ENCODE measurements around the gene PPP4R3A. TPM values are rescaled to one million over a fixed set of nuclear protein-coding genes. Genes with fewer than 3 reads are reported as not detected.
"Not testable (repeated sequence)": the region's sequence is repeated elsewhere in the genome, so short reads cannot be mapped to it uniquely, and the experiment has no call there.

PPP4R3A gene
- polyA plus RNA-seq, 2 donors: 36.8 to 57.8 TPM

DNA sequence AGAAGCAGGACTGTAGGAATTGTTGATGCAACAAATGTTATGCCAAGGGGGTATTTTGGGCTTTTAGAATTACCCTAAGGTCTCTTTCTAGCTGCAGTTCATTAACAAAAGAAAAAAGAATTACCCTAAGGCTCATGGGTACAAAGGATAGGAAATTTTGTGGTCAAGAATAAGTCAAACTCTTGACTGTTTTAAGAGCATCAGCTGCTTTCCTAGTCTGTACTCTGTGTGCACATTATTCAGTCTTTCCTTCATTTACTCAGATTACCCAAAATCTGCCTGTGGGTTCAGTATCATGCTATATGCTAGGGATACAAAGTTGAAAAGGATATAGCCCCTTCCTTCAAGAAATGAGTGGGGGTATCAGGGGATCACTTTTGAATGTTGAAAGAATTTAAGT, 56.0 kb downstream of the PPP4R3A start:
- Histone ChIP-seq H3K4me3 (ENCODE audit: low read depth in 1 of 2, low read length in 2 of 2) (no peak overlapping the region), H3K27me3 (ENCODE audit: control insufficient read depth in 1 of 2, insufficient read depth in 2 of 2, low read length in 2 of 2) (no peaks in the 10 kb centered on the region), H3K36me3 (ENCODE audit: control insufficient read depth in 2 of 2, insufficient read depth in 2 of 2, low read length in 1 of 2) (peaks cover 2 to 4% of the 10 kb centered on the region in 2 donors), H3K27ac (ENCODE audit: low read depth in 2 of 2, low read length in 1 of 2) (no peak overlapping the region), H3K4me1 (ENCODE audit: control insufficient read depth in 2 of 2, insufficient read depth in 2 of 2, low read length in 1 of 2) (no peaks in the 10 kb centered on the region), H3K9me3 (ENCODE audit: control insufficient read depth in 2 of 2, insufficient read depth in 1 of 2, low read depth in 1 of 2, low read length in 1 of 2) (no peaks in the 10 kb centered on the region)

DNA sequence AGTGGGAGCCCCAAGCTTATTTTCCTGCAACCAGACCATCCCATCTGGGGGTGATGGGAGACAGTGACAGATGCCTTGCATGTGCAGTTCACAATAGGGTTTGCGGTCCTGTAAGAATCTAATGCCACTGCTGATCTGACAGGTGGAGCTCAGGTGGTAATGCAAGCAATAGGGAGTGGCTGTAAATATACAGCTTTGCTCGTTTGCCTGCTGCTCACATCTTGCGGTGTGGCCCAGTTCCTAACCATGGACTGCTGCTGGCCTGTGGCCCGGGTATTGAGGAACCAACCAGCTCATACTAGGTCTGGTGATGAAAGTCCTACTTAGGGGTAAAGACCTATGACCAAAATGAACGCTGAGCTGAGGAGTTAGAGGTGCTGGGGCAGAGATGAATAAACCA, 56.4 kb downstream of the PPP4R3A start:
- Histone ChIP-seq H3K4me1 (ENCODE audit: control insufficient read depth in 2 of 2, insufficient read depth in 2 of 2, low read length in 1 of 2) (no peaks in the 10 kb centered on the region), H3K4me3 (ENCODE audit: low read depth in 1 of 2, low read length in 2 of 2) (no peak overlapping the region), H3K27me3 (ENCODE audit: control insufficient read depth in 1 of 2, insufficient read depth in 2 of 2, low read length in 2 of 2) (no peaks in the 10 kb centered on the region), H3K36me3 (ENCODE audit: control insufficient read depth in 2 of 2, insufficient read depth in 2 of 2, low read length in 1 of 2) (peaks cover 2 to 4% of the 10 kb centered on the region in 2 donors), H3K27ac (ENCODE audit: low read depth in 2 of 2, low read length in 1 of 2) (no peak overlapping the region), H3K9me3 (ENCODE audit: control insufficient read depth in 2 of 2, insufficient read depth in 1 of 2, low read depth in 1 of 2, low read length in 1 of 2) (no peaks in the 10 kb centered on the region)
- WGBS, 2 donors: 79 to 83% methylated on average over 5 of the region's 5 CpGs

DNA sequence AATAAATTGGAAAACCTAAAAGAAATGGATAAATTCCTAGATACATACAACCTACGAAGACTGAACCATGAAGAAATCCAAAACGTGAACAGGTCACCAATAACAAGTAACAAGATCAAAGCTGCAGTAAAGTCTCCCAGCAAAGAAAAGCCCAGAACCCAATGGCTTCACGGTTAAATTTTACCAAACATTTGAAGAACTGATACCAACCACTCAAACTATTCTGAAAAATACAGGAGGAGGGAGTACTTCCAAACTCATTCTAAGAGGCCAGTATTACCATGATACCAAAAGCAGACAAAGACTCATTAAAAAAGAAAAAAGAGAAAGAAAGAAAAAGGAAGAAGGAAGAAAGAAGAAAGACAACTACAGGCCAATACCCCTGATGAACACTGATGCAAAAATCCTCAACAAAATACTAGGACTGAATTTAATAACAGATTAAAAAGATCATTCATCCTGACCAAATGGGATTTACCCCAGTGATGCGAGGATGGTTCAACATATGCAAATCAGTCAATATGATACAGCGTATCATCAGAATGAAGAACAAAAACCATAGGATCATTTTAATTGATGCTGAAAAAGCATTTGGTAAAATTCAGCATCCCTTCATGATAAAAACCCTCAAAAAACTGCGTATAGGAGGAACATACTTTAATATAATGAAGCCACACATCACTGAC, 65.6 kb downstream of the PPP4R3A start:
- Histone ChIP-seq H3K4me3 (ENCODE audit: low read depth in 1 of 2, low read length in 2 of 2) (no peak overlapping the region), H3K9me3 (ENCODE audit: control insufficient read depth in 2 of 2, insufficient read depth in 1 of 2, low read depth in 1 of 2, low read length in 1 of 2) (no peaks in the 10 kb centered on the region), H3K4me1 (ENCODE audit: control insufficient read depth in 2 of 2, insufficient read depth in 2 of 2, low read length in 1 of 2) (no peaks in the 10 kb centered on the region), H3K27ac (ENCODE audit: low read depth in 2 of 2, low read length in 1 of 2) (no peak overlapping the region), H3K27me3 (ENCODE audit: control insufficient read depth in 1 of 2, insufficient read depth in 2 of 2, low read length in 2 of 2) (no peaks in the 10 kb centered on the region), H3K36me3 (ENCODE audit: control insufficient read depth in 2 of 2, insufficient read depth in 2 of 2, low read length in 1 of 2) (no peaks in the 10 kb centered on the region)
- 83 to 84% methylated on average over 6 of the region's 6 CpGs for WGBS, 2 donors

DNA sequence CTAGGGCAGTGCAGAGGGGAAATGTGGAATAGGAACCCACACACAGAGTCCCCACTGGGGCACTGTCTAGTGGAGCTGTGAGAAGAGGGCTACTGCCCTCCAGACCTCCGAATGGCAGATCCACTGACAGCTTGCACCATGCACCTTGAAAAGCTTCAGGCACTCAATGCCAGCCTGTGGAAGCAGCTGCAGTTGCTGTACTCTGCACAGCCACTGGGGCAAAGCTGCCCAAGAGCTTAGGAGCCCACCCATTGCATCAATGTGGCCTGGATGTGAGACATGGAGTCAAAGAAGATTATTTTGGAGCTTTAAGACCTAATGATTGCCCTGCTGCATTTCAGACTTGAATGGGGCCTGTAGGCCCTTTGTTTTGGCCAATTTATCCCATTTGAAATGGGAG, 70.8 kb downstream of the PPP4R3A start:
- Histone ChIP-seq H3K27ac (ENCODE audit: low read depth in 2 of 2, low read length in 1 of 2) (no peak overlapping the region), H3K36me3 (ENCODE audit: control insufficient read depth in 2 of 2, insufficient read depth in 2 of 2, low read length in 1 of 2) (no peaks in the 10 kb centered on the region), H3K9me3 (ENCODE audit: control insufficient read depth in 2 of 2, insufficient read depth in 1 of 2, low read depth in 1 of 2, low read length in 1 of 2) (peaks cover 0 to 7% of the 10 kb centered on the region in 2 donors), H3K4me1 (ENCODE audit: control insufficient read depth in 2 of 2, insufficient read depth in 2 of 2, low read length in 1 of 2) (no peaks in the 10 kb centered on the region), H3K4me3 (ENCODE audit: low read depth in 1 of 2, low read length in 2 of 2) (no peak overlapping the region), H3K27me3 (ENCODE audit: control insufficient read depth in 1 of 2, insufficient read depth in 2 of 2, low read length in 2 of 2) (no peaks in the 10 kb centered on the region)
- WGBS, 2 donors: 88 to 94% methylated on average over 1 of the region's 1 CpG

DNA sequence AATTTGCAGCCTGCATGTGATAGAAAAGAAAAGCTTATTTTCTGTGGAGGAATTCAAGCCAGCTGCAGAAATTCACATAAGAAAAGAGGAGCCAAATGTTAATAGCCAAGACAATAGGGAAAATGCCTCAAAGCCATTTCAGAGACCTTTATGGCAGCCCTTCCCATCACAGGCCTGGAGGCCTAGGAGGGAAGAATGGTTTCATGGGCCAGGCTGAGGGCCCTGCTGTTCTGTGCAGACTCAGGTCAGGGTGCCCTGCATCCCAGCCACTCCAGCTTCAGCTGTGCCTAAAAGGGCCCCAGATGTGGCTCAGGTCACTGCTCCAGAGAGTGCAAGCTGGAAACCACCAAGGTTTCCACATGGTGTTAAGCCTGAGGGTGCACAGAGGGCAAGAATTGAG, 71.3 kb downstream of the PPP4R3A start:
- Histone ChIP-seq H3K4me1 (ENCODE audit: control insufficient read depth in 2 of 2, insufficient read depth in 2 of 2, low read length in 1 of 2) (no peaks in the 10 kb centered on the region), H3K27me3 (ENCODE audit: control insufficient read depth in 1 of 2, insufficient read depth in 2 of 2, low read length in 2 of 2) (no peaks in the 10 kb centered on the region), H3K4me3 (ENCODE audit: low read depth in 1 of 2, low read length in 2 of 2) (no peak overlapping the region), H3K9me3 (ENCODE audit: control insufficient read depth in 2 of 2, insufficient read depth in 1 of 2, low read depth in 1 of 2, low read length in 1 of 2) (peaks cover 0 to 7% of the 10 kb centered on the region in 2 donors), H3K27ac (ENCODE audit: low read depth in 2 of 2, low read length in 1 of 2) (no peak overlapping the region), H3K36me3 (ENCODE audit: control insufficient read depth in 2 of 2, insufficient read depth in 2 of 2, low read length in 1 of 2) (no peaks in the 10 kb centered on the region)

DNA sequence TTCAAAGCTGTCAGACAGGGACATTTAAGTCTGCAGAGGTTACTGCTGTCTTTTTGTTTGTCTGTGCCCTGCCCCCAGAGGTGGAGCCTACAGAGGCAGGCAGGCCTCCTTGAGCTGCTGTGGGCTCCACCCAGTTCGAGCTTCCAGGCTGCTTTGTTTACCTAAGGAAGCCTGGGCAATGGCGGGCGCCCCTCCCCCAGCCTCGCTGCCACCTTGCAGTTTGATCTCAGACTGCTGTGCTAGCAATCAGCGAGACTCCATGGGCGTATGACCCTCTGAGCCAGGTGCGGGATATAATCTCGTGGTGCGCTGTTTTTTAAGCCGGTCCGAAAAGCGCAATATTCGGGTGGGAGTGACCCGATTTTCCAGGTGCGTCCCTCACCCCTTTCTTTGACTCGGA, 73.8 kb downstream of the PPP4R3A start:
- not testable (repeated sequence) for H3K27me3 ChIP-seq (ENCODE audit: control insufficient read depth in 1 of 2, insufficient read depth in 2 of 2, low read length in 2 of 2); H3K4me1 ChIP-seq (ENCODE audit: control insufficient read depth in 2 of 2, insufficient read depth in 2 of 2, low read length in 1 of 2); H3K27ac ChIP-seq (ENCODE audit: low read depth in 2 of 2, low read length in 1 of 2); H3K9me3 ChIP-seq (ENCODE audit: control insufficient read depth in 2 of 2, insufficient read depth in 1 of 2, low read depth in 1 of 2, low read length in 1 of 2); H3K4me3 ChIP-seq (ENCODE audit: low read depth in 1 of 2, low read length in 2 of 2); H3K36me3 ChIP-seq (ENCODE audit: control insufficient read depth in 2 of 2, insufficient read depth in 2 of 2, low read length in 1 of 2)
- 77 to 84% methylated on average over 14 to 16 of the region's 16 CpGs for WGBS, 2 donors

DNA sequence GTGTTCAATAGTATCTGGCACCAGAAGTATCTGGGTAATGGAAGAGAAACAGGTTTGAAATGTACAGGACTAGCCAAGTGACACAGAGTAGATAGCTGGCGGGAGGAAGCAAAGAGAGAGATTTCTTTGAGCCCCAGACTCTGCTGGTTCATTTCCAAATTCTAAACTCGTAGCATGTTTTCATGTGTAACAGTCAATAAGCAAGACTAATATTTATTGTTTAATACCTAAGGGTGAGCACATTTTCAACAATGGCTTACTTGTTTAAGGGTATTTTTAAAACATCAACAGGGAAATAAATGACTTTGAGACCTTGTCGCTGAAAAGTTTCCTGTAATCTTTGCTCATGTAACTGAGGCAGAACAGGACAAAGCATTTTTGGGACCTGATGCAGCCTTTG, 80.7 kb downstream of the PPP4R3A start:
- WGBS, 2 donors: 69 to 76% methylated on average over 3 of the region's 3 CpGs
- Histone ChIP-seq H3K27me3 (ENCODE audit: control insufficient read depth in 1 of 2, insufficient read depth in 2 of 2, low read length in 2 of 2) (no peaks in the 10 kb centered on the region), H3K36me3 (ENCODE audit: control insufficient read depth in 2 of 2, insufficient read depth in 2 of 2, low read length in 1 of 2) (no peaks in the 10 kb centered on the region), H3K27ac (ENCODE audit: low read depth in 2 of 2, low read length in 1 of 2) (no peak overlapping the region), H3K9me3 (ENCODE audit: control insufficient read depth in 2 of 2, insufficient read depth in 1 of 2, low read depth in 1 of 2, low read length in 1 of 2) (no peaks in the 10 kb centered on the region), H3K4me3 (ENCODE audit: low read depth in 1 of 2, low read length in 2 of 2) (no peak overlapping the region), H3K4me1 (ENCODE audit: control insufficient read depth in 2 of 2, insufficient read depth in 2 of 2, low read length in 1 of 2) (peaks cover 0 to 3% of the 10 kb centered on the region in 2 donors)

DNA sequence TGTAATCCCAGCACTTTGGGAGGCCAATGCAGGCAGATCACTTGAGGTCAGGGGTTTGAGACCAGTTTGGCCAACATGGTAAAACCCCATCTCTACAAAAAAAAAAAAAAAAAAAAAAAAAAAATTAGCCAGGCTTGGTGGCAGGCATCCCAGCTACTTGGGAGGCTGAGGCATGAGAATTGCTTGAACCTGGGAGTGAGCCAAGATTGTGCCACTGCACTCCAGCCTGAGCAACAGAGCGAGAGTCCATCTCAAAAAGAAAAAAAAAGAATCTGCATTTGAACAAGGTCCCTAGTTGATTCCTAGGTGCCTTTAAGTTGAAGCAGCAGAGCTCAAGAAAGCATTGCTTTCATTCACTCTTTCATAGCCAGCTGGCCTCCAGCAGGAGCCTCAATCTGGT, 81.2 kb downstream of the PPP4R3A start:
- H3K36me3 ChIP-seq (ENCODE audit: control insufficient read depth in 2 of 2, insufficient read depth in 2 of 2, low read length in 1 of 2); H3K9me3 ChIP-seq (ENCODE audit: control insufficient read depth in 2 of 2, insufficient read depth in 1 of 2, low read depth in 1 of 2, low read length in 1 of 2); H3K27ac ChIP-seq (ENCODE audit: low read depth in 2 of 2, low read length in 1 of 2); H3K4me3 ChIP-seq (ENCODE audit: low read depth in 1 of 2, low read length in 2 of 2); H3K4me1 ChIP-seq (ENCODE audit: control insufficient read depth in 2 of 2, insufficient read depth in 2 of 2, low read length in 1 of 2); H3K27me3 ChIP-seq (ENCODE audit: control insufficient read depth in 1 of 2, insufficient read depth in 2 of 2, low read length in 2 of 2): not testable (repeated sequence)
- 73 to 75% methylated on average over 1 of the region's 1 CpG for WGBS, 2 donors

DNA sequence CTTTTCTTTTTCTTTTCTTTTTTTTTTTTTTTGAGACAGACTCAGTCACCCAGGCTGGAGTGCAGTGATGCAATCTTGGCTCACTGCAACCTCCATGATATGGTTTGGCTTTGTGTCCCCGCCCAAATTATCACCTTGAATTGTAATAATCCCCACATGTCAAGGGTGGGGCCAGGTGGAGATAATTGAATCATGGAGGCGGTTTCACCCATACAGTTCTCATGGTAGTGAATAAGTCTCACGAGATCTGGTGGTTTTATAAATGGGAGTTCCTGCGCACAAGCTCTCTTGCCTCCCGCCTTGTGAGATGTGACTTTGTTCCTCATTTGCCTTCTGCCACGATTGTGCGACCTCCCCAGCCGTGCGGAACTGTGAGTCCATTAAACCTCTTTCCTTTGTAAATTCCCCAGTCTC, 84.6 kb downstream of the PPP4R3A start:
- H3K9me3 ChIP-seq (ENCODE audit: control insufficient read depth in 2 of 2, insufficient read depth in 1 of 2, low read depth in 1 of 2, low read length in 1 of 2); H3K36me3 ChIP-seq (ENCODE audit: control insufficient read depth in 2 of 2, insufficient read depth in 2 of 2, low read length in 1 of 2); H3K4me3 ChIP-seq (ENCODE audit: low read depth in 1 of 2, low read length in 2 of 2); H3K27me3 ChIP-seq (ENCODE audit: control insufficient read depth in 1 of 2, insufficient read depth in 2 of 2, low read length in 2 of 2); H3K4me1 ChIP-seq (ENCODE audit: control insufficient read depth in 2 of 2, insufficient read depth in 2 of 2, low read length in 1 of 2): not testable (repeated sequence)
- 65 to 76% methylated on average over 9 of the region's 9 CpGs for WGBS, 2 donors
- peak overlapping the region in 1 of 2 donors; percentile 15 for H3K27ac ChIP-seq (ENCODE audit: low read depth in 2 of 2, low read length in 1 of 2)

DNA sequence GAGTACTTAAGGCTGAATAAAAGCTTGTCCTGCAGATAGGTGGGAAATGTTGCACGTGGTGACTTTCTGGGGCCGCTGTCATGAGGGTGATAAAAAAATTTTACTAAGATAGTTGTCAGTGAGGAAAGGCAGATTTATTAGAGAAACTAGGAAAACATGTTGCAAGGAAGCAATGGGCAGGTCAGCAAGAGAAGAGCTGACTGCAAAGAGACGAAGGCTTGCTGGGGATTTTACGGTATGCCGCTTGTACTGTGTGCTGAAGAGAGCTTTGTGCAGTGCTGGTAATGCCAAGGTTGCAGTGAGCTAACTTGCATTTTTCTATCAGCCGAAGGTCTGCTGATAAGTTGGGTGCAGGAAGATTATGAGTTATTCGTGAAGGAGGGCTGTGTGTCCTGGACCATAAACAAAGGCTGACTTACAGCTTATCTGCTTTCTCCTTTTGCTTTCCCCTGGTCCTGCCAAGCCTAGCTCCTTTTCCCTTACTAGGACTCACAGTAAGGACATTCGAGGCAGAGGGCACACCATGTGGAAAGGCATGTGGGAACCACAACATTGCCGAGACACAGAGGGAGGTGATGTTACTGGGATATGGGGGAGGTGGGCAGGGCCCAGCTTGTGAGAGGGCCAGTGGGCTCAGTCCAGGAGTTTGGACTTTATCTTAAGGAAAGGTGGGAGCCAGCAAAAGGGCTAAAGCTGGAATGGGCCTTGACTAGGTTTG, 85.1 kb downstream of the PPP4R3A start:
- WGBS, 2 donors: 79 to 81% methylated on average over 9 of the region's 9 CpGs
- Histone ChIP-seq H3K27me3 (ENCODE audit: control insufficient read depth in 1 of 2, insufficient read depth in 2 of 2, low read length in 2 of 2) (no peaks in the 10 kb centered on the region), H3K36me3 (ENCODE audit: control insufficient read depth in 2 of 2, insufficient read depth in 2 of 2, low read length in 1 of 2) (no peaks in the 10 kb centered on the region), H3K27ac (ENCODE audit: low read depth in 2 of 2, low read length in 1 of 2) (no peak overlapping the region), H3K4me1 (ENCODE audit: control insufficient read depth in 2 of 2, insufficient read depth in 2 of 2, low read length in 1 of 2) (peaks cover 0 to 3% of the 10 kb centered on the region in 2 donors), H3K9me3 (ENCODE audit: control insufficient read depth in 2 of 2, insufficient read depth in 1 of 2, low read depth in 1 of 2, low read length in 1 of 2) (no peaks in the 10 kb centered on the region), H3K4me3 (ENCODE audit: low read depth in 1 of 2, low read length in 2 of 2) (no peak overlapping the region)

Data from esophagus (tissue), 2 donors.